NCI-H2196 treated with DMSO at 0.1 percent for 48 hours (cell line): ENCODE data around the gene RP2.

ENCODE experiments used
- DNase-seq: peaks from one replicate; lab custom pipeline; 2025; ENCODE audit not compliant: unreplicated experiment; lab: John Stamatoyannopoulos, UW

RP2 gene

GRCh38 chrX:46836701-46837557, at the start of gene RP2:
TSS of gene RP2 (plus strand) at chrX:46837043. CDS start at chrX:46837101, 58 bp downstream.
- peak; percentile 83 for DNase-seq

DNA sequence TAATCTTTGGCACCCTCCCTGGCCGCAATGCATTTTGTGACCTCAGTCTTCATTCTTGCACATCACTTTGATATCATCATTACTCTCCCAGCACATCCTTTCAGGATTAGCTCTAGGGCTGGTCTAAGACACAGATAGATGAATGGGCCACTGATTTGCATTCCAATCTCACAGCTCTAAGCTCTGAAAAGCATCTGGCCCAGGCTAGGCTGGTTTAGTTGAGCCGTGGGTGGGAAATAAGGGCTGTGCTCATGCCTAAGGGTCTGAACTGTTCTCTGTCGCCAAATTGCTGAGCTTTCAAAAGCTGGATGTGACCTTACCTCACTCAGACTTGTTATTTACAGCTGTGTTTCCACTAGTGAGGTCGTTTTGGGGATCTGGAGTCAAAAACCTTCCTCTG, 47.9 kb upstream of the RP2 start:
- DNase-seq, result no peak

DNA sequence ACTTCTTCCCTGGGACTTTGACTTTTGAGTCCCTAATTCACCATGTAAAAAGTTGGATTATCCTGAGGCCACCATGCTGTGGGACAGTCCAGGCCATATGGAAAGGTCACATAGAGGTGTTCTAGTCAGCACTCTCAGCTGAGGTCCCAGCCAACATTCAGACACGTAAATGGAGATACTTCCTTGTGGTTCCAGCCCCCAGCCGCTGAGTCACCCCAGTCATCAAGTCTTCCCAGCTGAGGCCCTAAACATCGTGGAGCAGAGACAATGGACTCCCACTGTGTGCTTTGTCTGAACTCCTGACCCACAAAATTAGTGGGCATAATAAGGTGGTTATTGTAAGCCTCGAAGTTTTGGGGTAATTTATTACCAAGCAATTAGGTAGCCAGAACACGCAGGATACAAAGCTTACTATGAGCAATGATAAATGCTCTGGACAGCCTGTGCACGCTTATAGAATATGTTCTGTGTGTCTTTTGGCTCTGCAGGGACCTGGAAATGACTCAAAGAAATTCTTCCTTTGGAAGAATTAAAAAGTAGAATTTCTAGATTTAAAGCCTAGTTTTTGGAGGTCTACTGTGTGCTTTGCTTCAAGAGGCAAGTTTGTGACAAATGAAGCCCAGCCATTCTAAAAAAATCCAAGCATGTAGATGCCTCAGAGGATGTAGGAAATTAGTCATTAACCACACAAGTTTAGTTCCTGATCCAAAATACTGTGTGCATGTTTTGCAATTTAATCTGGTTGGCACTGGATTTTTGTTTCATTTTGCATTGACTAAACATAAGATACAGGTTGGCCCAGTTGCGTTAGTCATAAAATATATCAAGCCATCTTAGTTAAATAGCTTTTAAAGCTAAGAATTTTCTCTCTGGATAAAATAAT, 44.7 kb upstream of the RP2 start:
- no peak for DNase-seq

DNA sequence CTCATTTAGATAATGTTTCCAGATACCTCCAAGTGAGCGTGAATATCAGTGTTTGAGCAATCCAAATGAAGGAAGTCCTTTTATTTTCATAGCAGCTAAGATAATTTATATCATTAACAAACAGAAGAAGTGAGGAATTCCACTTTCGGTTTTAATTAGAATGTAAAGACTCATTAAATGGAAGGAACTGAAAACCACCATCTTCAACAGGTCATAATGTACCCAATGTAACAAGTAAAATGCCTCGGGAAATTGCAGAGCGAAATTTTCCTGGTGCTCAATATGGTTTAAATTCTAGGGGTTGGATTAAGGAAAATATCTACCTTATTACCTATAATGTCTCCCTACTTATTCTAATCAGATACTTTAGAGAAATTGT, 44.0 kb upstream of the RP2 start:
- no peak for DNase-seq

- DNase-seq, result no peak
Observed at GRCh38 chrX:46793386-46794143, 43.3 kb upstream of the RP2 start.

DNA sequence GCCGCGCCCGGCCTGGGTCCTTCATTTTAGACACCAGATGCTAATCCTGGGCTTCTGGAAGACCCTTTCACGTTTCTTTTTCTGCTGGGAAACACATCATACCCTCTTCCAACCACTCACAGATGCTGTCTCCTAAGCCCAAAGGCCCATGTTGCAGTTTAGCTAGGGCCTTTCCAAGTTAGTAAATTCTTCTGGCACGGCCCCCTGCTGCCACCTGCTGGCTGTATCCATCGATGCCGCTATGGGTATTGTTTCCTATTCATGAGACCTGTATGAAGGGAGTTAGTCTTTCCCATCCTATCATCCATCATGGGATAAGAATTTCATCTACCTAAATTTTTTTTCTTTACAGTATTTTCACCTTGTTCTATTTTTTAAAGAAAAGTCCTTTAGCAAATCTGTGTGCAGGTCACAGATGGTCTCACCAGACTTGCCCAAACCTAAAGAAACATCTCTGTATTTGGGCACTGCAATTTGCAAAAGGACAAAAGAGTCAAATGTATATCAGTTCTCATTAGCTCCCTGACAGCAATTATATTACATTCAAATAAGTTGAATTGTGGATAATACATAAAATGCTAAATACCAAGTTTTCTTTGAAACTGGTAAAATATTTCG, 40.2 kb upstream of the RP2 start:
- no peak for DNase-seq

DNA sequence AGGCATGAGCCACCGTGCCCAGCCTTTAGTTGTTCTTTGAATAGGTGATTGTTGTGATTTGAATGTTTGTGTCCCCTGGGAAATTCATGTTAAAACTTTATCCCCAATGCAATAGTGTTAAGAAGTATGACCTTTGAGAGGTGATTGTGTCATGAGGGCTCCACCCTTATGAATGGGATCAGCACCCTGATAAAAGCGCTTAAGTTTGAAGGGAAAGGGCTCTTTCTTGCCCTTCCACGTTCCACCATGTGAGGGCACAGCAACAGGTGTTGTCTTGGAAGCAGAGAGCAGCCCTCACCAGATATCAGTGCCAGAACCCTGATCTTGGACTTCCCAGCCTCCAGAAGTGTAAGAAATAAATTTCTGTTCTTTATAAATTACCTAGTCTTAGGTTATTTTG, 33.7 kb upstream of the RP2 start:
- no peak for DNase-seq

GRCh38 chrX:46805270-46805669, 31.6 kb upstream of the RP2 start:
- DNase-seq, result no peak

GRCh38 chrX:46811121-46811520, 25.7 kb upstream of the RP2 start:
- DNase-seq, result no peak

DNA sequence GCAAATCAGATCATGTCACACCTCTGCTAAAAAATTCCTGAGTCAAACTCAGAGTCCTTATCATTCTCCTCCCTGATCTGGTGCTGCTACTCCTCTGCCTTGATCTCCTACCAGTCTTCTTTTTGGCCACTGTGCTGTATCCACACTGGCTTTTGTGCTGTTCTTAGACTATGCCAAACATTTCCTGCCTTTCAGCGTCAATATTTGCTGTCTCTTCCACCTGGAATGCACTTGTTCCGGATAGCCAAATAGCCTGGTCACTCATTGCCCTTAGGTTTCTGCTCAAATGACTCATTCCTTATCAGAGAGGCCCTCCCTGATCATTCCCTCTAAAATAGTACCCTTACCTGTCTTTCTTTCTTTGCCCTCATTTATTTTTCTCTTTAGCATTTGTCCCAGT, 24.4 kb upstream of the RP2 start:
- no peak for DNase-seq

GRCh38 chrX:46814966-46815365, 21.9 kb upstream of the RP2 start:
- DNase-seq, result no peak

- no peak for DNase-seq
Observed at GRCh38 chrX:46819136-46819535, 17.7 kb upstream of the RP2 start.

- no peak for DNase-seq
Observed at GRCh38 chrX:46820391-46821100, 16.3 kb upstream of the RP2 start.

- DNase-seq, result no peak
Observed at GRCh38 chrX:46823481-46823880, 13.4 kb upstream of the RP2 start.

DNA sequence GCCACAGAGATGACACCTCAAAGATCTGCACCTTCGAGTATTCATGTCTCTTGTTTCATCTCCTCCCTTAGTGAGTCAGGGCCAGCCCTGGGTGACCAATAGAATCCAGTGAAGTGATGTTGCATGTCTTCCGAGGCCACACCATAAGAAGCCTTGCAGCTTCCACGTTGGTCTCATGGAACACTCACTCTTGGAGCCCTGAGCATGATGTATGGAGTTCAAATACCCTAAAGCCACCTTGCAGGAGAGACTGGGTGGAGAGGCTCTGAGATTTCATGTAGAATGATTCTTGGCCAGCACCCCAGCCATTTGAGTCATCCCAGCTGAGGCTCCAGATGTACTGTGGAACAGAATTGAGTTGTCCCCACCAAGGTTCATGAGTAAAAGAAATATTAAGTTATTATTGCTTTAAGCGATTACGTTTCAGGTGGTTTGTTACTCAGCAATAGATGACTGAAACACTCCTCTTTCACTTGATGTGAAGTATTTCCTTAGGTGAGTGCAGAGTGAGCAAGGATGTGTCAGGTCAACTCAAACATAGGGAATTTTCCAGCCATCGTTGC, 5.0 kb upstream of the RP2 start:
- DNase-seq, result no peak

- no peak for DNase-seq
Observed at GRCh38 chrX:46837558-46838485, 979 bp downstream of the RP2 start.

- no peak for DNase-seq
Observed at GRCh38 chrX:46838486-46838870, 1.6 kb downstream of the RP2 start.

DNA sequence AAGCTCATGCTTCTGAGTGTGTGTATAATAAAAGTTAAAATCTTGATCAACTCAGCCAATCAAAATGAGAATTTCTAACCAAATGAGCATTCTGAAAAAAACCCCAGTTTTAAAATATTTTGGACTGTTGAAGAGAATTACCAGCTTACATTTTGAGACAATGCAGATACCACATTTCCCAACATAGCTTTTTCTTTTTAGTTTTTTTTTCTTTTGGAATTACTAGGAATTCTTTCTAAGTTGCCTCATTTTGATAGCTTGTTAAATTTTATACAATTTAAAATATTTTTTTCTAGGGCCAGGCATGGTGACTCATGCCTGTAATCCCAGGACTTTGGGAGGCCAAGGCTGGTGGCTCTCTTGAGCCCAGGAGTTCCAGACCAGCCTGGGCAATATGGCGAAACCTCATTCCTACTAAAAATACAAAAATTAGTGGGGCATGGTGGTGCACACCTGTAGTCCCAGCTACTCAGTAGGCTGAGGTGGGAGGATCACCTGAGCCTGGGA, 2.2 kb downstream of the RP2 start:
- no peak for DNase-seq

- no peak for DNase-seq
Observed at GRCh38 chrX:46840946-46841345, 4.1 kb downstream of the RP2 start.
